Activated gamma-delta T cell treated with Interleukin-2 at 50 U/mL for 16 hours (primary cell): ENCODE data around the gene MRPS34.
"Not testable (repeated sequence)": the region's sequence is repeated elsewhere in the genome, so short reads cannot be mapped to it uniquely, and the experiment has no call there.

Experiments used
- DNase-seq: peaks from one replicate; pipeline ENCODE4 v3.0.0-alpha.2; 2020

The MRPS34 gene

DNA sequence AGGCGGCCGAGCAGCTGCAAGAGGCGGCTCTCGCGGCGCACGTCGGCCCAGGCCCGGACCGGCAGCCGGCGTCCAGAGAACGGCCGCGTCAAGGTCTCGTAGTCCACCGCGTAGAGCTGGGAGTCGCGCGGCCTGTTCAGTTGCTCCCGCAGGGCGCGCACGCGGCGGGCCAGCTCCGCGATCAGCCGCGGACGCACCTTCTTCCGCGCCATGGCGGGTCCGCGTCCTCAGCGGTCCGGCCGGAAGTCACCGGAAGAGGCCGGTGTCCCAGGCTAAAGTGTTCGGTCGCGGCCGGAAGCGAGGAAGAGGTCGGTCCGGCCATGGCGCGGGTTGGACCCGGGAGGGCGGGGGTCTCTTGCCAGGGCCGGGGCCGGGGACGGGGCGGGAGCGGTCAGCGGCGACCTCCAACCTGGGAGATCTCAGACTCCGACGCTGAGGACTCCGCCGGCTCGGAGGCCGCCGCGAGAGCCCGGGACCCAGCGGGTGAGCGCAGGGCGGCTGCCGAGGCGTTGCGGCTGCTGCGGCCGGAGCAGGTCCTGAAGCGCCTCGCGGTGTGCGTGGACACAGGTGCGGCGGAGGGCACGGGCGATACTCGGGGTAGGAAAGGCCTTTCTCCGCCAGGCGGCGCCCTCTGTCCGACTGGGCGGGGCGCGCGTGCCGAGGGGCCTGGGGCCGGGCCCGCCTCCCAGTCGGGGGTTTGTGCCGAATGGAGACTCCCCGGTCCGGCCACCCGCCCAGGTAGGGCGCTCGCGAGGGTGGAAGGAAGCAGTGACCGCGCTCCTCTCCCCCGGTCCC lies at the start of gene MRPS34:
MRPS34 (minus strand) TSS at position 227 of the 795 bp plus-strand sequence; CDS start at position 212, 15 bp downstream.
- DNase-seq, result peak; percentile 74

DNA sequence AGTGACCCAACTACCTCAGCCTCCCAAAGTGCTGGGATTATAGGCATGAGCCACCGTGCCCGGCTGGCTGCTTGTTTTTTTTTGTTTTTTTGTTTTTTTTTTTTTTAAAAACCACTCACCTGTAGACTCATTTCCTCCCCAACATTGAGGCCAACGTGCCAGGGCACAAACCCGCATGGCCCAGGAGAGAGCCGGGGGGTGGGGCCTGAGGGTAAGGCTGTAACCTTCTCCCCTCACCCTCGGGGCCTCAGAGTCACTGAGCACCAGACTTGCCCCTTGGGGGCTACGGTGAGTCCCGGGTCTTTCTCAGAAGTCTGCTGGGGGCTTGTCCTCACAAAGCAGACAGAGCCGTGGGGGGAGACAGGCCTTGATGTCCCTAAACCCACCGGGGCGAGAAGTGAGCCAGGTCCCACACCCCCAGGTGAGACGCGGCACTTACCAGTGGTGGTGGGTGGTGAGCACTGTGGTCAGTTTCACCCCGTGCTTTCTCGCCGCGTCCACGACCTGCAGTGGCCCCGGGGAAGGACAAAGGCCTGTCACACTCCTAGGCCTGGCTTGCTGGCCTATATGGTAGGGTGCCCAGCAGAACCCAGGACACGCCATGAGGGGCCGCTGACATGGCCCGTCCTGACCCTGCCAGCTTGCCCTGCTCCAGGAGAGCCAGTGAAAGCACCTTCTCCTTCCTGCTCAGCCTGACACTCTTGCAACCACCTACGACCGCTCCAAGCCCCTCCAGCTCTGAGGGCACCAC lies 49.1 kb upstream of the MRPS34 start:
- DNase-seq, result no peak

DNA sequence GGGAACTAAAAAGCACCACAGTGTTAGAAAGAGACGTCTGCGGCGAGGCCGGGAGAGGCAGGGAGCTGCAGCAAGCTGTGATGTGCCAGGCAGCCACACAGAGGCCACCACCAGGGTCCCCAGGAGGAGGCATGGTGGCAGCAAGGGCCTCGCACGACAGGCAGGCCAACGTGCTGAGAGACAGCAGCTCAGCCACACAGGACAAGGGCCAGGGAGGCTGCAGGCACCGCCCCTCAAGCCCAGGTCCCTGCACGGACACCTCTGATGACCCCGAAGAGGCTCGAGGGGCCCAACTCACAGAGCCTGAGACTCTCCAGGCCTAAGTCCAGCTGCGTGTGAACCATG lies 48.0 kb upstream of the MRPS34 start:
- no peak for DNase-seq

DNA sequence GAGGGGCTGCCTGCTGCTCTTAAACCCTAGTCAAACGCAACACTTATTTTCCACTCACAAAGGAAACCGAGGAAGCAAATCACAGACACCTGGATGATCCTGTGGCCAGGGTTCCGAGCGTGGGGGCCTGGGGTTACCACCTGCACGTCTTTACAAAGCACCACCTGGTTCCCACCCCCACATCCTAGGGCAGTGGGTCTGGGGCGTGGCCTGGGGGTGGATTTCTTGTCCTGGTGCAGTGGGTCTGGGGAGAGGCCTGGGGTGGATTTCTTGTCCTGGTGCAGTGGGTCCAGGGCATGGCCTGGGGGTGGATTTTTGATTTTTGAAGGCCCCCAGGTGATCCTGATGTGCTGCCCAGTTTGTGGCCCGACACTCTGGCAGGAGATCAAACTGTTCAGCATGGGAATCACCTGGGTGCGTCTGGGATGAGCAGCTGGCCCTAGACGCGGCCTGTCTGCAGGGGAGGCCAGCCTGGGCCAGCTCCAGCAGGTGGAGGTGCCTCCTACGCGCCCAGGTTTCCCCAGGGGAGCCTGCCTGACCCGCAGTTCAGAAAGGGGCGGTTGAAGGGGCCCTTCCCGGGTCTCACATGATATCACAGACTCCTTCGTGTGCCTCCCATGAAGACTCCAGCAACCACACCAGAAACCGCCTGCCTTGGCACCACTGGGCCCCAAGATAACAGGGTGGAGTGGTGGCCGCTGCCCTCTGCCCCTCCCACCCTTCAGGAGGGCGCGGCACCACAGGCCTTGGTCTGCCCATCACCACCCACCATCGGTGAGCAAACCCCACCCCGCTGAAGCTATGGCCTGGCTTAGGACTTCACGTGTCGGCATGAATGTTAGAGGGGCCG lies 47.4 kb upstream of the MRPS34 start:
- DNase-seq, result no peak

DNA sequence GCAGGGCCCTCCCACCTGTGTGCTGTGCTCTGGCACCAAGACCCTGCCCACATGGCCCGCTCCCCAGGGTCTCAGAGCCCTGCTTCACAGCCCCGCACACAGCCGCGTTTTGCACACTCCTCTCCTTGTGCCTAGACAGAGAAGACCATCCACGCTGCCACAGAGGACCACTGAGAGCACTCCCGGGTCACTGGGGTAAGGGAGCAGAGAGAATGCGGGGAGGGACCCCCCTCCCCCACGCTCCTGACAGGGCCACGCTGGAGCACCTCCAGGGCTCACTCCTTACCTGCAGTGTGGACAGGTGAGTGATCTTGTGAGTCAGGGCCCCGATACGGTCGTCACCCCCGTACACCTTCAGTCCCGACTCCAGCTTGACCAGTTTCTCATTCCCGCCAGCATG lies 46.7 kb upstream of the MRPS34 start:
- DNase-seq, result no peak

DNA sequence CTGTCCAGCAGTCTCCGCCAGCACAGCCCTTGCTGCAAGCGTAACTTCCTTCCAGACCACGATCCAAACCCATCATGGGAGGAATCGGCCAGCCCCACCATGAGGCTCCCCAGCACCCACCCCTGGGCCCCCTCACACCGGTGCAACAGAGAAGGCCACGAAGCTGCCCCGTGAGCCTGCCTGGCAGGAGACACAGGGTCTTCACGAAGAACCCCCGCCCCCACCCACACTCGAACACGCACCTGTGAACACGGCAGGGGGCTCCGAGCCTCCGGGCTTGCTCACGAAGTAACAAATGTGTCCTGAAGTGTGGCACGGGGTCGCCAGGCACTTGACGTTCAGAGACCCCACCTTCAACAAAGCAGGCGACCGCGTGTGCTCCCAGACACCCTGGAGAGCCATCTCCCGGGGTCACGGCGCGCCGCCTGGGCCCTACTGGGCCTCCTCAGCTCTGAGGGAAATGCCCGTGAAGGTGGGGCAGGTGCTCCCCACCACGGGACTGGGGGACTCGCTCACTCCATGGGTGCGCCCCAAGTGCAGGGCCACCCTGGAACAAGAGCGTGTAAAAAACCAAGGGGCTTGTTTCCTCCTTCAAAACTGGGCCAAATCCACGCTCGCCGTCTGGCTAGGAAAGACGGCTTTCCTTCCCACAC lies 46.1 kb upstream of the MRPS34 start:
- DNase-seq, result no peak

DNA sequence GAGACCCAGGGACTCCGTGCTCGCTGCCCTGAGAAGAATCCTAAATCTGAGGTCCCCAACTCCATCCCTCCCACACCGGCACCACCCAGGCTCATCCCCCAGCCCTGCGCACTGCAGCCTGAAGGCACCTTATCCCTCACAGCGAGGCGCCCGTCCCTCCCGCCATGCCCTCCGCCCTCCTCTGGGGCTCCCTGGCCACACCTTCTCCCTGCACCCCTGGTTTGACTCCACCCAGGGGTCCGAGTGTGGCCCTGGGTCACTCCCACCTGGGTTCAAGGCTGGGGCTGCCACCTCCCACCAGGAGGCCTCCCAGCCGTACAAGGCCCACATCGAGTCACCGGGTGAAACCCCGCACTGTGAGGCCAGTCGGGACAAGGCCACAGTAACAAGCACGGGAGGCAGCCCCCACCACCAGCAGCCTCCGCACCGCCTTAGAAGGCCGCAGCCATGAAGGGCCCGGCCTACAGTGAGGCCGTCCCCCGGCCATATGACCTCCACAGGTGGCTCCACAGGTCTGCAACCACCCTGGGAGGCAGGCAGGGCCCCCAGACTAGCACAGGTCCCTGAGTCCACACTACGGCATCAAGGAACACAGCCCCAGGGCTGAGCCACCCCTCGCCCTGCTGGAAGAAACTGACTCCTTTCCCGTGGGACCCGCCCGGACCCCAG lies 45.4 kb upstream of the MRPS34 start:
- no peak for DNase-seq

DNA sequence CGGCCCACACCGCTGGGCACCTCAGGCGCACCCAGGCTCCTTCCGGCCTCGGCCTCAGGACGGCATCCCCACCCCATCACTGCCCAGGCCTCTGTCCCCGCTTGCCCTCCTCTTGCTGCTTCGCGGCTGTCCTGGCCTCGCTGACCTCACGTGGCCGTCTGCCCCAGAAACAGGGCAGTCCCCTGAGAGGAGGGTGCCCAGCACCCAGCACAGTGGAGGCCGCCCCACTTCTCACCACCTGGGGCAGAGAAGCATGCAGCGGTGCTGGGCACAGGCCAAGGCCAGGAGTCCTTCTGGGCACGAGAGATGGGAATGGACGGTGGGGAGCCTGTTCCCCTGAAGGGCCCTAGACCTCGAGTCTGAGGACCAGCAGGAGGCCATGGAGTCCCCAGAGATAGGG lies 44.8 kb upstream of the MRPS34 start:
- DNase-seq, result no peak

DNA sequence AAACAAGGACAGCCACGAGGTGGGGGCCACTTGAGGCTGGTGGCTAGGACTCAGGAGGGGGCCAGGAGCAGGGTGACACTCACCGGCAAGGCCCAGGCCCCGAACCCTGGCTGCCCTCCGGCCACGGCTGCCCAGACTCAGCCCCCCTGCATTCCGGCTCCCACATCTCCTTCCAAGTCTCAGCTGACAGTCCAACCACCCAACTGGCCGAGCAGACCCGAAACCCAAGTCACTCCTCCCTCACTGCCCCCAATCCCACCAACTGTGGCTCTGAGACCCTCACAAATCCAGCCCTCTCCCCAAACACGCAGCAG lies 44.3 kb upstream of the MRPS34 start:
- DNase-seq, result no peak

DNA sequence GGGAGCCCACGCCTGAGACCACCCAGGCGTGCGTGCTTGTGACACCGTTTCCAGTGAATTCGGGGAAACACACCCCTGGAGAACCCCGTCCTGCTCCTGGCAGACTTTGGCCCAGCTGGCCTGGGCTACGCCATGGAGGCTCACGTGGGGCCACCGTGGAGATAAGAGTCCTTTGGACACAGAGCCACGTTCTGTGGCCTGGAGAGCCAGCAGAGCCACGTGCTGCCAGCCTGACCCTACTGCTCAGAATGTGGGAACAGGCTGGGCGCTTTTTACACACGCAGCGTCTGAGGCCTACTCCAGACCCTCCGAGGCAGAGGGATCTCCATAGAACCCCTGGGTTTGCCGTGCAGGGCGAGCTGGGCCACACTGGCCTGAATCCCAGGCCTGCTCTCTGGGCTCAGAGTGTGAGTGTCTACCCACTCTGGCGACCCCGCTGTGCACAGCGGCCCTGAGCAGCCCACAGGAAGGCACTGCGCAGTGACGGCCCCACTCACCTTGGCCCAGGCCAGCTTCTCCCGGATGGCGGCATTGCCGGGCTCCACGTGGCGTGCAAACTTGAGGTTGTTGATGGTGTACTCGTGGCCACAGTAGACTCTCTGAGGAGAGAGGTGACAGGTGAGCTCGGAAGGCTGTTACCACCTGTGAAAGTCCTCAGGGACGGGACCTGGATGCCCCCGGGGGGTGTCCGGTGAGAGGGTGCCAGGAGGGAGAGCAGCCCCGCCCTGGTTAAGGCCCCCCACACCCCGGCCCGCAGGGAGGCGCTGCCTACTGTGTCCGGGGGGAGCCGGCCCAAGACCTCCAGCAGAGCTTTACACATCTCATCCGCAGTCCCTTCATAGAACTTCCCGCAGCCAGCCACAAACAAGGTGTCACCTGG lies 43.7 kb upstream of the MRPS34 start:
- DNase-seq, result no peak

DNA sequence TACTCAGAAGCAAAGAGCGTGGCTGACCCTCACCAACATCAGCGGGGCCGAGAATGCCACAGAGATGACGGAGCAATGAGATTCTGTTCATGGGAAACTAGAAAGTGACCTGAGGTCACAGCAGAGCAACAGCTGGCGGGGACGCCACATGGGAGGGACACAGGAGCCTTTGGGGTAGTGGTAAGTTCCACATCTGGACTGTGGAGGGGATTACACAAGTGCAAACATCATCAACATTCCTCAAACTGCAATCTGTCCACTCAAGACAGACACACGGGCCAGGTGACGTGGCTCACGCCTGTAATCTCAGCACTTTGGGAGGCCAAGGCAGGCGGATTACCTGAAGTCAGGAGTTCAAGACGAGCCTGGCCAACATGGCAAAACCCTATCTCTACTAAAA lies 42.5 kb upstream of the MRPS34 start:
- DNase-seq, result no peak

DNA sequence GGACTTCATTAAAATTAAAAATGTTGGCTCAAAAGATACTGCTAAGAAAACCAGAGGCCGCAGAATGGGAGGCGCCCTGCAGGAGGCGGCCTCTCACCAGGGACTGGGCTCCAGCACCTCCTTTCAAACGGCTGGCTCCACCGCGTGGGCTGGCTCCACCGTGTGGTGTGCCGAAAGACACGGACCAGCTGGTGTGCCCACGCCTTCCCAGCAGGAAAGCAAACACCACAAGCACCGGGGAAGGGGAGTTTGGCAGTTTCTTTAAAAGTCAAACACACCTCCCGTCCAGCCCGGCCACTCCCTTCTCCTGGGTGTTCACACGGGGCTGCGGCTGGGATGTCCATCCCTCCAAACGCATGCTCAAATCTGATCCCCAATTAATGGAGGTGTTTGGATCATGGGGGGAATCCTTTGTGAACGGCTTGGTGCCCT lies 39.8 kb upstream of the MRPS34 start:
- peak; percentile 26 for DNase-seq

DNA sequence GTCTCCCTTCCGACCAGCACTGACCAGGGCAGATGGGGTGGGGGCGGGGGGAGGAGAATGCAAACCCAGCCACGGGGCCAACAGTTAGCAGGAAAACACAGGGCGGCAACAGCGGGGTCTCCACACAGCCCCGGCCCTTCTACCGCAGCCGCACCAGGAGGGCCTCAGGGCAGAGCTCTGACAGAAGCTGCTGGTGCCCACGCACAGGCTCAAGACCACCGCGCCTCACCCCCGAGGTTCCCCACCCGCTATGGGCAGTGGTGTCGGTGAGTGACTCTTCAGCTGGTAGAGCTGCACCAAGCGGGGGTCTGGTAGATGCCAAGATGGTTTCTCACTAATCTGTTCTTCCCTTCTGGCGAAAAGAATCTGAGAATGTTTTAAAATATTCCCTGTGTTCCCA lies 37.6 kb upstream of the MRPS34 start:
- DNase-seq, result no peak

DNA sequence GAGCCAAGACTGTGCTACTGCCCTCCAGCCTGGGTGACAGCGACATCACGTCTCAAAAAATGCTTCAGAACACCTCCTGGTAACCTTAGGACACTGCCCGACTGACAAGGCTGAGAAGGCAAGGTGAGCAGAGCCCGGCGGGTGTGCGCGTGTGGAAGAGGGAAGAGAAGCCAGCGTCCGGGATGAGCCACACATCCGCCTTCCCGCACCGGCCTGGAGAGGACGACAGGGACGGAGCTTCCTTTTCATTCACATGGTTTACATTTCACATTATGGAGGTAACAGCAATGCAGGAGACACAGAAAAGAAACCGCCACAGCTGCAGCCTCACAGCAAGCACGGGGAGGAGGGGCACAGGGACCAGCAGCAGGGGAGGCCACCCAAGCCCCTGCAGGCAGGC lies 37.2 kb upstream of the MRPS34 start:
- no peak for DNase-seq

DNA sequence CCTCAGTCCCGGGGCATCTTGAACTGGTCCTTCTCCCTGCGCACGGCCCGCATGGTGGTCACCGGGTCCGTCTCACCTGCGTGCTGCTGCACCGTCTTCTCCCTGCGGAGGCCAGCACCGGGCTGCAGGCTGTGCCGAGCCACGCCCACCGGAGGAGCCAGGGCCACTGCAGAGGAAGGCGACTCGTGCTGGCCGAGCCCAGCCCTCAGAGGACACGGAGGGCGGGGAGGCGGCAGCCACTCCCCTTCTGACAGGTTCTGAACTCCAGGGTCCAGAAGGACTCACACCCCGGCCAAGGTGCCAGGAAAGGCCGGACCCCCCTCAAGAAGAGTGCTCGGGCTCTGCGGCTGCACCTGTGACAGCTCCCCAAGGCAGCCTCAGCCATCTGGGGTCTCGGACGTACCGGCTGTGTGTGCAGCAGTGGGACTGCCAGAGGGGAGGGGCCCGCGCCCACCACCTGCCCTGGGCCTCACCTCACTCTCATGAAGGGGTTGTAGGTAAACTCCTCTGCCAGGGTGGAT lies 36.4 kb upstream of the MRPS34 start:
- DNase-seq, result no peak

DNA sequence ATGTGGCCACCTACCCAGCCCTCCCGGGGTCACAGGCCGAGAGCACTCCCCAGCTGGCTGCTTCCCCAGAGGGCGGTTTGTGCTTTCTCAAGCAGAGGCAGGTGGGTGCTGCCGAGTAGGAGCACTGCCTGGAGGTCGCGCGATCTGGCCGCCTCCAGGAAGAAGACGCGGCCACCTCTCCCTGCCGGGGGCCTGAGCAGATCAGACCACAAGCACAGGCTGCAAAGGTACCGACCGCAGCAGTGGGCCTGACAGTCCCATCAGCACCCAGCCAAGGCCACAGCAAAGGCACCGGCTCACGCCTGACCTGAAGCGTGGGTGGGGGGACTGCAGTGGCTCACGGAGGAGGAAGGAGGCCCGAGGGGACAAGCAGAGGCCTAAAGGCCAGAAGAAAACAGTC lies 35.8 kb upstream of the MRPS34 start:
- DNase-seq, result no peak

DNA sequence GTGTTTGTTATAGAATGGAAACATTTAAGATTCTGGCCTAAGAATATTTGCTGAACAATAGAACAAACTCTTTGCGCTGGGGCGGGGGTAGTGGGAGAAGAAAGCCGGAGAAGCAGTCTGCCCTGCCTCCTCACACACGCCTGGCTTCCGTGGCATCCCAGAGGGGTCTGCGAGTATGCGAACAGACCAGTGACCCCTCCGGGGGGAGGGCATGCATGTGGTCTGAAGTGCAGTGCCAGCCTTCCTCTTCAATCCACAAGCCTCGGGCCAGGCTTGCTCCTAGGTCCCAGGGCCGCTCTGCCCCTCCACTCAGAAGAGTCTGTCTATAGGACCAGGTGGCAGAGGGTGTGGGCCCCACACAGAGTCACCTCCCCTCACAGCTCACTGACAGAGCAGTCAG lies 34.7 kb upstream of the MRPS34 start:
- no peak for DNase-seq

DNA sequence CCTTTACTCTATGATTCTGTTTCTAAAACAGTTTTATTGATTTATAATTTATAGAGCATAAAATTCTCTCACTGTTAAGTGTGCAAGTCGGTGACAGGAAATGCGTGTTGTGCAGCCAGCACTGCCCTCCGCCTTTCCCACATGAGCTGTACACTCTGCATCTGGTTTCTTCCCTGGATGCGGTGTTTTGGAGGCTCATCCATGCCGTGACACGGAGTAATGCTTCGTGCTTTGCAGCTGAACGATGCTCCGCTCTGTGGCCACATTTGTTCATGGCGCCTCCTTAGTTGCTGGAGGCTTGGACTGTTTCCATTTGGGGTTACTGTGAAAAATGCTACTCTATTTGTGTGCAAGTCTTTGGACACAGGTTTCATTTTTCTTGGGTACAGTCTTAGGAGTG lies 27.8 kb upstream of the MRPS34 start:
- DNase-seq, result no peak

DNA sequence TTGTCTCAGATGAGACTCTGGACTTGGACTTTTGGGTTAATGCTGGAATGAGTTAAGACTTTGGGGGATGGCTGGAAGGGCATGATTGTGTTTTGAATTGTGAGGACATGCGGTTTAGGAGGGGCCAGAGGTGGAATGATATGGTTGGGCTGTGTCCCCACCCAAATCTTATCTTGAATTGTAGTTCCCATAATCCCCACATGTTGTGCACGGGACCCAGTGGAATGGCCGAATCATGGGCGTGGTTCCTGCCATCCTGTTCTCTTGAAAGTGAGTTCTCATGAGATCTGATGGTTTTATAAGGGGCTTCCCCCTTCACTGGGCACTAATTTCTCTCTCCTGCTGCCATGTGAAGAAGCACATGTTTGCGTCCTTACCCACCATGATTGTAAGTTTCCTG lies 26.3 kb upstream of the MRPS34 start:
- DNase-seq, result not testable (repeated sequence)

DNA sequence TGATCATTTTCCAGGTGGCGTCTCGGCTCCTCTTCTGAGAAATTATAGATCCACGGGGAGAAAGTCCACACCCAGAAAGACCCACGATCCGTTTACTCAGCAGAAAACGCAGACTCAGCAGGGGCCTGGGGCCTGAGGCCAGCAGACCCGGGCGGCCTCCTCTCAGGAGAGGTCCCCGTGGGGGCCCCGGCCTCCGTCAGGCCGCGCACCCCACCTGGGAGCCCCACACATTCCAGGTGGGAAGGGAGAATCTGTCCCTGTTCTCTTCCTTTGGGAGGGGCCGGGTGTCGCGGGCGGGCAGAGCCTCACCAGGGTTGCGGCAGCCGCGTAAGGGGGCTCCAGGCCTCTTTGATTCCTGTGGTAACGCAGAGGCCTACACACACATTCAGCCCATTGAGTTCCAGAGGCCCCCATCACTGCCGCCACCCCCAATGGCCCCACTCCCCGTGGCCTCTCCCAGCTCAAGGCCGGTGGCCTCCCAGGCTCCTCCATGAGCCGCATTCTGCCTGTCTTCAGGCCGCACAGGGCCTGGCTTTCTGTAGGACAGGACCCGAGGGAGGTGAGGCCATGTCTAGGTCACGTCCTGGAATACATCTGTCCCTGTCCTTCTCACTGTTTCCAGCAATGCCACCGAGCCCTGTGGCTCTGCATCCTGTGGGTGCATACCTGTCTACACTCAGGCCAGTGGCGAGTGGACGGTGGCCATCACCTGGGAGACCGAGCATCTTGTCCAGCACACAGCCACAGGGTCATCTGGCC lies 22.2 kb upstream of the MRPS34 start:
- no peak for DNase-seq
